ENCODE results near the gene THRB. TPM values are rescaled to one million over a fixed set of nuclear protein-coding genes. Genes with fewer than 3 reads are reported as not detected.
"Not testable (repeated sequence)": the region's sequence is repeated elsewhere in the genome, so short reads cannot be mapped to it uniquely, and the experiment has no call there.

Gene THRB
- total RNA-seq, 6 experiments from 2014 or later: 14.5 to 29.5 (median 17.3) TPM

- Histone ChIP-seq H3K27me3 (no peaks in the 10 kb centered on the region), H3K4me1 (peaks cover 0 to 22% (median 9%) of the 10 kb centered on the region in 4 donors), H3K27ac (no peak overlapping the region), H3K36me3 (no peaks in the 10 kb centered on the region), H3K9me3 (no peaks in the 10 kb centered on the region), H3K4me3 (no peak overlapping the region)
- no peak for ATAC-seq
- TF ChIP-seq POLR2A (IDR thresholded peaks at IDR 0.05) (no peak), CTCF (IDR thresholded peaks at IDR 0.05) (no peak)
- no peak for DNase-seq
- intact Hi-C loops (cut with DNase I): no loop called here
- WGBS (ENCODE audit: insufficient coverage, low coverage, low lambda C conversion rate, missing lambda C conversion rate): 84% methylated on average over 3 of the region's 3 CpGs
These were observed 95.0 kb downstream of the THRB start for GRCh38 chr3:24399614-24400013.

- WGBS (ENCODE audit: insufficient coverage, low coverage, low lambda C conversion rate, missing lambda C conversion rate): 100% methylated on average over 5 of the region's 5 CpGs
- H3K4me1 ChIP-seq: peaks cover 0 to 15% (median 7%) of the 10 kb centered on the region in 4 donors
- H3K36me3 ChIP-seq; intact Hi-C loops (cut with DNase I); H3K27ac ChIP-seq; DNase-seq; H3K9me3 ChIP-seq; ATAC-seq; H3K27me3 ChIP-seq; H3K4me3 ChIP-seq: not testable (repeated sequence)
These were observed 95.9 kb downstream of the THRB start for GRCh38 chr3:24398712-24399111.

GRCh38 chr3:24396338-24396737 lies 98.3 kb downstream of the THRB start:
- H3K27ac ChIP-seq: no peak overlapping the region
- no peaks in the 10 kb centered on the region for H3K9me3 ChIP-seq
- ATAC-seq: no peak
- H3K36me3 ChIP-seq: no peaks in the 10 kb centered on the region
- DNase-seq: no peak
- no peaks in the 10 kb centered on the region for H3K27me3 ChIP-seq
- WGBS (ENCODE audit: insufficient coverage, low coverage, low lambda C conversion rate, missing lambda C conversion rate): 72% methylated on average over 3 of the region's 4 CpGs
- intact Hi-C loops (cut with DNase I): no loop called here
- TF ChIP-seq CTCF (IDR thresholded peaks at IDR 0.05) (no peak), POLR2A (IDR thresholded peaks at IDR 0.05) (no peak)
- no peak overlapping the region for H3K4me3 ChIP-seq
- peaks cover 0 to 13% (median 6%) of the 10 kb centered on the region in 4 donors for H3K4me1 ChIP-seq

- ATAC-seq (peak in 2 of 4 donors; percentile 27 to 35), DNase-seq (no peak)
- H3K4me3 ChIP-seq: no peak overlapping the region
- no peaks in the 10 kb centered on the region for H3K9me3 ChIP-seq
- no peaks in the 10 kb centered on the region for H3K36me3 ChIP-seq
- intact Hi-C loops (cut with DNase I): no loop called here
- no peaks in the 10 kb centered on the region for H3K27me3 ChIP-seq
- 71% methylated on average over 2 of the region's 2 CpGs for WGBS (ENCODE audit: insufficient coverage, low coverage, low lambda C conversion rate, missing lambda C conversion rate)
- H3K4me1 ChIP-seq: peaks cover 0 to 5% (median 0%) of the 10 kb centered on the region in 4 donors
- TF ChIP-seq CTCF (IDR thresholded peaks at IDR 0.05) (no peak), POLR2A (IDR thresholded peaks at IDR 0.05) (no peak)
- no peak overlapping the region for H3K27ac ChIP-seq
These were observed 99.9 kb downstream of the THRB start for GRCh38 chr3:24394754-24395153.

GRCh38 chr3:24393316-24393715 lies 101.3 kb downstream of the THRB start:
- no peak for ATAC-seq
- intact Hi-C loops (cut with DNase I): no loop called here
- TF ChIP-seq CTCF (IDR thresholded peaks at IDR 0.05) (no peak), POLR2A (IDR thresholded peaks at IDR 0.05) (no peak)

More at GRCh38 chr3:24393316-24393715, 101.3 kb downstream of the THRB start:
- Histone ChIP-seq H3K4me3 (no peak overlapping the region), H3K4me1 (peaks cover 0 to 5% (median 0%) of the 10 kb centered on the region in 4 donors), H3K36me3 (no peaks in the 10 kb centered on the region), H3K27me3 (no peaks in the 10 kb centered on the region), H3K9me3 (no peaks in the 10 kb centered on the region), H3K27ac (no peak overlapping the region)
- 53% methylated on average over 3 of the region's 3 CpGs for WGBS (ENCODE audit: insufficient coverage, low coverage, low lambda C conversion rate, missing lambda C conversion rate)
- DNase-seq: no peak
